C1 segment of cervical spinal cord (tissue), 14 donors: ENCODE results near the gene SNRPA.
"Not testable (repeated sequence)": the region's sequence is repeated elsewhere in the genome, so short reads cannot be mapped to it uniquely, and the experiment has no call there.

Experiments
- DNase-seq, 14 donors: peaks; one replicate each; lab custom pipeline; 2025; lab: John Stamatoyannopoulos, UW

The SNRPA gene

DNA sequence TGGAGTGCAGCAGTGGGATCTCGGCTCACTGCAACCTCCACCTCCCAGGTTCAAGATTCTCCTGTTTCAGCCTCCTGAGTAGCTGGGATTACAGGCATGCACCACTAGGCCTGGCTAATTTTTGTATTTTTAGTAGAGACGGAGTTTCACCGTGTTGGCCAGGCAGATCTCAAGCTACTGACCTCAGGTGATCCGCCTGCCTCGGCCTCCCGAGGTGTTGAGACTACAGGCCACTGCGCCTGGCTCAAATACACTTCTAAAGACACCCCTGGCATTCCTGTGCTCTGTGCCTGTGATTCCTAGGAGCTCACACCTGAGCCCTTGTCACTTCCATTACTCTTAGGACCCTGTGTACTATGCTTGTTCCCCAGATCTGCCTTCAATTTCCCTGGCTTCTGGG is 61.6 kb downstream of the SNRPA start:
- DNase-seq = not testable (repeated sequence)

DNA sequence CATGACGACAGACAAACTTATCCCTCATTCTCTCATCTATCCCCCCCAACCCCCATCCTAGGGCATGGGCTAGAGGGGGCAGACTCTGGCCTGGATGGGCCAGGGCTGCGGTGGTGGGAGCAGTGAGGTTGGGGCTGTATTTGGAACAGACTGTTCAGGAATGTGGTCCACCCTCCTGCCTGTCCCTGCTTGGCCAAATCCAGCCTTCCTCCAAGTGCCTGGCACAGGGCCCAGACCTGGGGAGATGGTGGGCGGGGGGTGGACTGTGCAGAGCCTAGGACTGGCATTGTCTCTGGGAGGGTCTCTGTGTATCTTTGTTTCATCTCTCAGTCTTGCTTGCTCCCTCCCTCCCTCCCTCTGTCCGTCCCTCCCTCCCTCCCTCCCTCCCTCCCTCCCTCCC is 62.2 kb downstream of the SNRPA start:
- no peak for DNase-seq
